H1 (cell line): Measurements from ENCODE around the gene AKR7A2. TPM values are rescaled to one million over a fixed set of nuclear protein-coding genes. Genes with fewer than 3 reads are reported as not detected.

ENCODE experiments used
- HDAC6 ChIP-seq: IDR thresholded peaks from one replicate; pipeline ENCODE4 v1.7.1; 2012; ENCODE audit warnings: low read depth, mild to moderate bottlenecking, inconsistent platforms, low read length, moderate library complexity
- KDM5A ChIP-seq: fragments of 200-600 bp; IDR thresholded peaks from 2 replicates; pipeline ENCODE4 v1.7.1; 2012; ENCODE audit warnings: mild to moderate bottlenecking, low read length, inconsistent platforms, mixed read lengths
- POLR2A ChIP-seq, 2 experiments: IDR thresholded peaks; 1 replicate in 1 of 2; 2 replicates in 1 of 2; pipeline ENCODE4 v1.6.1; 2011; ENCODE audit warnings: low read depth in 2 of 2, low read length in 2 of 2, mild to moderate bottlenecking in 2 of 2; ENCODE audit errors: control extremely low read depth in 1 of 2
- RNF2 ChIP-seq: fragments of 200-900, 300-1000 bp; sonication (generic); IDR thresholded peaks from 2 replicates; pipeline ENCODE4 v1.7.1; 2016; ENCODE audit warnings: borderline replicate concordance, low read depth, mild to moderate bottlenecking, antibody characterized with exemption, low read length; ENCODE audit not compliant: poor library complexity, severe bottlenecking; ENCODE audit errors: missing control alignments
- TCF12 ChIP-seq: IDR thresholded peaks from 2 replicates; pipeline ENCODE4 v1.6.1; 2011; ENCODE audit warnings: low read depth, mild to moderate bottlenecking, low read length
- polyA plus RNA-seq, 7 experiments: library from polyadenylated mRNA; depleted of rRNA in 3 of 7; stranded (reverse) in 5 of 7; unstranded in 2 of 7; fragments of >200 nt in 5 of 7; fragments of 200-250 nt in 2 of 7; gene quantifications; 1 replicate in 5 of 7; 2 replicates in 1 of 7; 4 replicates in 1 of 7; pipeline versions ENCODE4 v1.2.1 to v1.2.3, GENCODE V29; 2011 to 2013; ENCODE audit warnings: missing spikeins in 2 of 7, mixed read lengths in 2 of 7
- total RNA-seq: library from RNA; stranded (reverse); fragmentation: NEBNext Ultra II Directional; extraction: Animal tissue kit (Norgen Biotek cat#: 25700); gene quantifications from 2 replicates; pipeline ENCODE4 v1.2.1, GENCODE V29; 2021
- TF ChIP-seq, protein P1 (sequence below): IDR thresholded peaks from 2 replicates; pipeline ENCODE4 v1.6.1; 2012; ENCODE audit warnings: low read length, inconsistent platforms

AKR7A2 gene
- total and polyA plus RNA-seq, 2 of the 8 experiments (the other 6 are each of a cell fraction or from before 2014, with no cell fraction given): 32.0 to 48.3 TPM

- TF ChIP-seq, protein P1, sequence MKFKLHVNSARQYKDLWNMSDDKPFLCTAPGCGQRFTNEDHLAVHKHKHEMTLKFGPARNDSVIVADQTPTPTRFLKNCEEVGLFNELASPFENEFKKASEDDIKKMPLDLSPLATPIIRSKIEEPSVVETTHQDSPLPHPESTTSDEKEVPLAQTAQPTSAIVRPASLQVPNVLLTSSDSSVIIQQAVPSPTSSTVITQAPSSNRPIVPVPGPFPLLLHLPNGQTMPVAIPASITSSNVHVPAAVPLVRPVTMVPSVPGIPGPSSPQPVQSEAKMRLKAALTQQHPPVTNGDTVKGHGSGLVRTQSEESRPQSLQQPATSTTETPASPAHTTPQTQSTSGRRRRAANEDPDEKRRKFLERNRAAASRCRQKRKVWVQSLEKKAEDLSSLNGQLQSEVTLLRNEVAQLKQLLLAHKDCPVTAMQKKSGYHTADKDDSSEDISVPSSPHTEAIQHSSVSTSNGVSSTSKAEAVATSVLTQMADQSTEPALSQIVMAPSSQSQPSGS: no peak
- TF ChIP-seq HDAC6: no peak
- TF ChIP-seq RNF2: no peak
- no peak for TF ChIP-seq KDM5A
- no peak for TF ChIP-seq TCF12
- no peak for TF ChIP-seq POLR2A (IDR thresholded peaks at IDR 0.05; ENCODE audit: control extremely low read depth in 1 of 2, low read depth in 2 of 2, low read length in 2 of 2)
These were observed 44.3 kb upstream of the AKR7A2 start (continued) for GRCh38 chr1:19356266-19356665.
